COLO829 (cell line): ENCODE data around the gene MAPKBP1.

Experiments used
- DNase-seq: peaks from one replicate; pipeline ENCODE4 v3.0.0; 2012; ENCODE audit warnings: low spot score

MAPKBP1 gene

DNA sequence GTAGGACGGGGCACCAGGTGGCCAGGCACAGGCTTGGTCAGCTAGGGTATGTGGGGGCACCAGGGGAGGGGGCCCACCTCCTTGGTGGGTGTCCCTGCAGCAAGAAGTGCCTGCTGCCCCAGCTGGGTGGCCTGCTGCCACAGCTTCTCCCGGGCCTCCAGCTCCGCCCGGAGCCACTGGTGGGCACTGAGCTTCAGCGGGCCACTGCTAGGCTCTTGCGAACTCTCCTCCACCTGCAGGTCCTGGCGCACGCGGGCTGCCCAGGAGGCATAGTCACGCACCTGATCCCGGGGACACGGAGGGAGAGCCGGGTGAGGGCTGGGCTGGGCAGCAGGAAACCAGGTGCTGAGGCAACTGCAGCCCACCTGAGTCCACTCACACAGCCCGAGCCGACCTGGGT lies 94.0 kb downstream of the MAPKBP1 start:
- no peak for DNase-seq

DNA sequence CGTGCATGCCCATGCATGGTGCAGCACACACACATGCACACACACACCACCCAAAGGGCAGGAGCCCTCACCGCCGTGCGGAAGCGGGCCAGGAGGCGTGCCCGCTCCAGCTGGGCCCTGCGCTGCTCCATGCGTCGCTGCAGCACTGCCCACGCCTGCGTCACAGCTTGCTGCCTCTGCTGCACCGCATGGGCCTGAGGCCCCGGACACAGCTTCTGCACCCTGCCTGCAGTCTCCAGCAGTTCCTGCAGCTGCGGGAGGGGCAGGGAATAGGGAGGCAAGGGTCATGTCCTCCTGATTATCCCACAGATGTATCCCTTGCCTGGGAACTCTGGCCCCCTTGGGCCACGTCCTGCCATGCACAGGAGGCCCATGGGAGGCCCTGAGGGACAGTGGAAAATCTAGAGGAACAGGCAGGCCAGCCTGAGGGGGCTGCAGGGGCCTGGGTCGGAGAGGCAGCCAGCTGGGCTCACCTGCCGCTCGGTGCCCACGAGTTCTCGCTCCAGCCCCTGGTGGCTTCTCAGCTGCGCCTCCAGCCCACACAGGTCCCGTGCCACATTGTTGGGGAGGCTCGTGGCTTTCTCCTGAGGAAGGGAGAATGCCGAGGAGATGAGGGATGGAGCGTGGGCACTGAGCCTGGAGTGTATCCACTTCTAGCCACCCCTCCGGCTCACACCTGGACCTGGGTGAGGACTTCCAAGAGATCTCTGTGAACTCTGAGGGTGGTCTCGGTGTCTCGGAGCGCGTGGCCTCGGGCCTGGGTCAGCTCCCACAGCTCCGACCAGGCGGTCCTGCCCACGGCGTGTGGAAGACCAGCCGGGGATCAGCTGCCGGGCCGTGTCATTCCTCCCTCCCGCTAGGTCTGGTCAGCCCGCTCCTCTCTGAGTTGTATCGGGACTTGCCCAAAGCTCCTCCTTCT lies 95.7 kb downstream of the MAPKBP1 start:
- DNase-seq: no peak

DNA sequence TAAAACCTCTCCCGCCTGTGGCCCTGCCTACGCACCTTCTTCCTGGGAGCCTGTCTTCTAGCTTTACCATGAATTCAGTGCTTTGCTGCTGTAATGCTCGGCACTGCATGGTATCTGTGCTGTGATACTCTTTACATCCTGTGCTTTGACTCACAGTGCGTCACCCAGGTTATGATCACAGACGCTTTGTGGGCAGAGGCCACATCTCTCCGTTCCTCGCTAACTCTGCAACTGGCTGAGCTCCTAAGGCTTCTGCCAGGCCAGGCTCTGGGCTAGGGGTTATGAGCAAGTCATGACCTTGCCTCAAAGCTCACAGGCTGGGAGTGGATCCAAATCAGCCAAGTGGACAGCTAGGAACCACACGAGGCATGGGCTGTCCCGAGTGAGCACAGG lies 96.4 kb downstream of the MAPKBP1 start:
- DNase-seq: no peak

DNA sequence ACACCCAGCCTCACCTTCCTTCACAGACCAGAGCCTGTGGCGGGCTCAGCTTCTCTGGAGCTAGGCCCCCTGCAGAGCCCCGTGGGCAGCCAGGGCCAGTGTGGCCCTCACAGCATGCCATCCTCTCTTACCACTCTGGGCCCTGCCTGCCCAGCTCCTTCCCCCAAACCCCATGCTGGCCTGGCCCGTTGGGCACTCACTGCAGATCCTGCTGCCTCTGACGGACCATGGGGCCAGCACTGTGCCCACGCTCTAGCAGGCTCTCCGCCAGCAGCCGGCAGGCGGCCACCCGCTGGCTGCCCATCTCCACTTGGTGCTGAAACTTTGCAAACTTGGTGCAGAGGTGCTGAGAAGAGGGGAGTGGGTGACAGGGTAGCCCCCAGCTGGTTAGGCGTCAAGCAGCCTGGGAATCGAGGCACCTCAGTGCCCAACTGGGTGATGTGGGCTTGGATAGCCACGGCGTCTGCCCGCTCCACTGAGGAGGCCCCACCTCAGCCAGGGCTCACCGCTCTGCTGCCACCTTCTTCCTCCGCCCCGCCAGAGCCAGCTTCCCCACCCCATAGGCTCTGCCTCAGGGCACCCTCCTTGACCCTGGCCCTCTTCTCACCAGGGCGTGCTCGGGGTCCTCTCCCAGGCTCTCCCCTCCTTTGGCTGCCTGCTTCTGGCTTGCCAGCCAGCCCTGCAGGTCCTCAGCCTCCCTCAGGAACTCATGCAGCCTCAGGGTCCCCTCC lies 97.1 kb downstream of the MAPKBP1 start:
- no peak for DNase-seq

DNA sequence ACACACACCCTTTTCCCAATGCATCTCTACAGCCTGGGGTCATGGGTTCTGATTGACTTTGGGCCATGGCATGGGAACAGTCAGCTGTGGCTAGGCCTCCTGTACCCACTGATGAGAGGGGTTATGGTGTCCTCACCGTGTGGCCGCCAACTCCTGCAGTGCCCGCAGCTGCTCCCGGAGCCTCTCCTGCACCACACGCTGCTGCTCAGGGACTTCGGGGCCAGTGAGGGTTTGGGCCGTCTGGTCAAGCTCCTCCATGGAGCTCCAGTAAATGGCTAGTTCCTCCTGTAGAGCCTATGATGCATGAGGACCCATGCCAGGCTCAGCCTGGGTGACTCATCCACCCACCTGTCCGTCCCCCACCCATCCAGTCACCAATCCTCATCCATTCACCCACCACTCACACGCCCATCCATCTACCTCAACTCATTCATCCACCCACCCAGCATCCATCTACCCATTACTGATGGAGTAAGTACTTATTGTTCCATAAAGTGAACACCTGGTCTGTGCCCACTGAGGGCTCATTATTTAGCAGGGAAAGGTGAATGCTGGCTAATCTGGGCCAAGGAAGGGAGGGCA lies 98.0 kb downstream of the MAPKBP1 start:
- DNase-seq: no peak

DNA sequence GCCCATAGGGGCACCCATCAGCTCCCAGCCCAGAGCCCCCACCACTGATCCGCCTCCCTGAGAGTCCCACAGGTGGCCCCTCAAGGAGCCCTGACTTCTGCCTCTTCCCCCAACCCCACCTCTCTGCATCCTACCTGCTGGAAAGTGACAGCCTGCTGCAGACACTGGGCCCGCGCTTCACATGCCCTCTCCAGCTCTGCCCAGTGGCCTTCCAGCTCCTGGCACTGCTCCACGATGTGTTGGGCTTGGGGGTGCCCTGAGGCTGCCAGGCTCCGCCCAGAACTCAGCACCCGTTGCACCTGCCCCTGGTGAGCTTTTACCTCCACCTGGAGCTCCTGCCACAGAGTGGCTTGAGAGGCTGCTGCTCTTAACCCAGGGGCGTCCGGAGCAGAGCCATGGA lies 99.4 kb downstream of the MAPKBP1 start:
- DNase-seq: no peak

DNA sequence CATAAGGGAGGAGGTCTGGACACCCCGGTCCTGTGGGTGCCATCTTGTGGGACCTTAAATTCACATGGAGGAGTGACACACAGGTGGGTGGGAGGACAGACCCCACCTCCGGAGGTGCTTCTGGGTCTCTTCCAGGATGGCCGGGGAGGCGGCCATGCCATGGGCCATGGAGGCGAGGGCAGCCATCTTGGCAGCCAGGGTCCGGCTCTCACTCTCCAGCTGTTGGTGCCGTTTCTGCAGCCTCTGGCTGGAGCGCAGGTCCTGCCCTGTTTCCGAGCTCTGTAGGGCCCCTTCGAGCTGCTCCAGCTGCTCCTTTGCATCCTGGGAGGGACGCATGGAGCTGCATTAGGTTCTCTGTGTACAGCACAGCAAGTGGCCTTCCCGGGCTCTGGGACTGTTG lies 100.5 kb downstream of the MAPKBP1 start:
- DNase-seq: no peak

DNA sequence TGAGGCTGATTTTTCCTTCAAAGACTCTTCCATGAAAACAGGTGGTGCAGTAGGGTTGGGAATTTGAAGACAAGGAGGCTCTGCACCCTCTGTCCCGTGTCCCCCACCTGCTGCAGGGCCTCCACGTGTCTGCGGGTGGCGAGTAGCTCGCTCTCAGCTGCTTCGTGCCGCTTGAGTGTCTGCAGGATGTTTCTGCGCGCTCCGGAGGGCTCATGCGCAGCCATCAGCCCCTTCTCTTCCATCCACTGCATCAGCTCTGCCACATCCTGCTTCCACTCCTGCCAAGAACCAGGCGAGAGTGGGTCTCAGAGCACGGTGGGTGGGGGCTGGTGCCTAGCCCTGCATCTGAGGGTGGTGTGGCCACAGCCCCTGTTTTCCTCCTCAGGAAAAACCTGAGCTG lies 101.7 kb downstream of the MAPKBP1 start:
- DNase-seq: no peak

DNA sequence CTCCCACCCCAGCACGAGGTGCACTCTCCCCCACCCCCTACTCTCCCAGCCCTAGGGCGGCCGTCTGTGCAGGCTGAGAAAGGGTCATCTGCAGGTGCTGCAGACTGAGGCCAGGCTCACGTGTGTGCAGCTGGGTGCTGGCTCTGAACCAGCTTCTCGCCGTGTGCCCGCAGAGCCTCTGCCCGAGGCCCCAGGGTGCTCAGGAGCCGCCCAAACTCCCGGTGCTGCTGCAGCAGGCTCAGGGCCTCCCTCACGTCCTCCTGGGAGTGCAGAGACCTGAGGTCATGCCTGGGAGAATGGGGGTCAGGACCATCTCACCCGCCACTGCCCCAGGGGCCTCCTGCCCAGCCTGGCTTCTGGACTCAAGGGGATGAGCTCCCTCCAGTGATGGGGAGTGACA lies 102.4 kb downstream of the MAPKBP1 start:
- no peak for DNase-seq
